ENCODE data around the gene RANBP3.

GRCh38 chr19:5990289-5990797 is 12.4 kb upstream of the RANBP3 start:
- TF ChIP-seq CTCF (IDR thresholded peaks at IDR 0.05; ENCODE audit: low read length) (no peak), EZH2 (IDR thresholded peaks at IDR 0.05; ENCODE audit: borderline replicate concordance, low read length) (no peak)
